ENCODE results near the gene DAGLB. TPM values are rescaled to one million over a fixed set of nuclear protein-coding genes. Genes with fewer than 3 reads are reported as not detected.

DAGLB gene
- total RNA-seq, 2 donors from 2014 or later, result 5.7 to 9.4 TPM

DNA sequence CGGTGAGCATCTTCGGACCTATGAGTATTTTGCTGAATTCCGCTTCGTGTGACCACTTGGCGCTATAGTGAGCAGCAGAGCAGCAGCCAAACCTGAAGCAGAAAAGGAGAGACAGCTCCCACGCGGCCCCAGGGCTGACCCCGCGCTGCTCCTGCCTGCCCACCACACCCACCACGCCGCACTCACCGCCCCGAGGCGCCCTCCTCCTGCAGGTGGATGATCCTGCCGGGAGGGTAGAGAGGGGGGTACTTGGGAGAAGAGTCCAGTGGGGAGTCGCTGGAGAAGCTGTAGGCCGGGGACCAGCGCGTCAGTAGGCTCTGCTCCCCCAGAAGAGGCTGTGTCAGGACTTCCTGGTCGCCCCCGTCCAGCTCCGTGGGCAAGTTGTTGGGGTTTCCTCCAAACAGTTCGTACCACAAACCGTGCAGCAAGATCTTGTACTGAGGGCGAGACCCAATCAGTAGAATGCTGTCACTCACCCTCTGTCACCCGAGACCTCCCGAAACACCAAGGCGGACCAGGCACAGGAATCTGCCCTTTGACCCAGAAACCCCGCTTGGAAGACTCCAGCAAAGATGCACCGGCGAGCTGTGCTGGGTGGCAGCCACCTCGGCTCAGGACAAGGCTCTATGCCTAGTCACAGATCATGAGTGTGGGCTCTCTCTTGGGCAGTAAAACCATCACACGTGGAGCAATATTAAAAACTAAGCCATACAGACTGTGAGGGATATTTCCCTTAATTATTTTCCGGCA is 37.6 kb downstream of the DAGLB start:
- no peaks in the 10 kb centered on the region for H3K9me3 ChIP-seq
- no peak overlapping the region for H3K4me3 ChIP-seq
- no peak for DNase-seq (ENCODE audit: low spot score)
- no peak overlapping the region for H3K27ac ChIP-seq
- TF ChIP-seq, protein P1, sequence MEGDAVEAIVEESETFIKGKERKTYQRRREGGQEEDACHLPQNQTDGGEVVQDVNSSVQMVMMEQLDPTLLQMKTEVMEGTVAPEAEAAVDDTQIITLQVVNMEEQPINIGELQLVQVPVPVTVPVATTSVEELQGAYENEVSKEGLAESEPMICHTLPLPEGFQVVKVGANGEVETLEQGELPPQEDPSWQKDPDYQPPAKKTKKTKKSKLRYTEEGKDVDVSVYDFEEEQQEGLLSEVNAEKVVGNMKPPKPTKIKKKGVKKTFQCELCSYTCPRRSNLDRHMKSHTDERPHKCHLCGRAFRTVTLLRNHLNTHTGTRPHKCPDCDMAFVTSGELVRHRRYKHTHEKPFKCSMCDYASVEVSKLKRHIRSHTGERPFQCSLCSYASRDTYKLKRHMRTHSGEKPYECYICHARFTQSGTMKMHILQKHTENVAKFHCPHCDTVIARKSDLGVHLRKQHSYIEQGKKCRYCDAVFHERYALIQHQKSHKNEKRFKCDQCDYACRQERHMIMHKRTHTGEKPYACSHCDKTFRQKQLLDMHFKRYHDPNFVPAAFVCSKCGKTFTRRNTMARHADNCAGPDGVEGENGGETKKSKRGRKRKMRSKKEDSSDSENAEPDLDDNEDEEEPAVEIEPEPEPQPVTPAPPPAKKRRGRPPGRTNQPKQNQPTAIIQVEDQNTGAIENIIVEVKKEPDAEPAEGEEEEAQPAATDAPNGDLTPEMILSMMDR (IDR thresholded peaks at IDR 0.05), result no peak
- H3K36me3 ChIP-seq, result peaks cover 92% of the 10 kb centered on the region
- H3K4me1 ChIP-seq, result no peaks in the 10 kb centered on the region
- no peaks in the 10 kb centered on the region for H3K27me3 ChIP-seq

DNA sequence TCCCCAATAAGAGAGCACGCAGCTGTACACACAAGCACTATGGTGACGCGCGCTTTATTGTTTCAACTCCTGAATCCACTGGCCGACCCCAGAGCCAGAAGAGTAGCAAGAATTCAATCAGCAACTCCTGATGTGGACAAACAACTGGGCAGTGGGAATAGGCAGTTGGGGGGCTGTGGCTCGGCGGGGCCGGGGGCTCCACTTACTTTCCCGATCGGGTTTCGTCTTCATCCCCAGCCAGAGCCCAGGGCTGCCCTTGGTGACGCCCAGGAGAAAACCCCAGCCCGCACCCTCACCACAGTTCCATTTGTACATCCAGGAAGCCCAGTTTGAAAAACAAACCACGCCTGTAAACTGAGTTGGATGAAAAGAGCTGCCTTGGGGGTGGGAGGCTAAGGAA is 38.7 kb downstream of the DAGLB start:
- TF ChIP-seq, protein P1 (IDR thresholded peaks at IDR 0.05), result no peak

DNA sequence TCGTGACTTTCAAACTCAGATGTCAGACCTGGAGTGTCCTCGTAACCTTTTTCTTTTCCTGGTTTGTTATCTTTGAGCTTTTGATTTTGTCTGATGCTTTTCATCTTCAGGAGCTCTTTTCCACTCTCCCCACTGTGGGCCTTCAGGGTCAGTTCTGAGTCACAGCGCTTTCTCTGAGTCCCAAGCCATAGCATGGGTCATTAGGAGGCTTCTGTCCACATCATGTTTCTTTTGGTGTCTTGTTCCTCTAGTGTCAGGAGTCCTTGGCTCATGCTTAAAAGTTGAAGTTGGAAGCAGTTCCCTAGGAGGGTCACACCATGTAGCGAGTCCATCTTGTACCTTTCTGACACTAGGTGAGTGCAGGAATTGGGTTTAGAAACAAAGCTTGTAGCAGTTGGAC is 40.3 kb downstream of the DAGLB start:
- Histone ChIP-seq H3K4me1 (no peaks in the 10 kb centered on the region), H3K27me3 (no peaks in the 10 kb centered on the region), H3K9me3 (no peaks in the 10 kb centered on the region), H3K27ac (no peak overlapping the region), H3K4me3 (no peak overlapping the region), H3K36me3 (peaks cover 91% of the 10 kb centered on the region)
- no peak for DNase-seq (ENCODE audit: low spot score)
- TF ChIP-seq, protein P1 (IDR thresholded peaks at IDR 0.05), result no peak

More for the DNA sequence above, 38.7 kb downstream of the DAGLB start:
- Histone ChIP-seq H3K27me3 (no peaks in the 10 kb centered on the region), H3K4me1 (no peaks in the 10 kb centered on the region), H3K27ac (no peak overlapping the region), H3K9me3 (no peaks in the 10 kb centered on the region), H3K36me3 (peaks cover 91% of the 10 kb centered on the region), H3K4me3 (no peak overlapping the region)
- DNase-seq (ENCODE audit: low spot score), result no peak

DNA sequence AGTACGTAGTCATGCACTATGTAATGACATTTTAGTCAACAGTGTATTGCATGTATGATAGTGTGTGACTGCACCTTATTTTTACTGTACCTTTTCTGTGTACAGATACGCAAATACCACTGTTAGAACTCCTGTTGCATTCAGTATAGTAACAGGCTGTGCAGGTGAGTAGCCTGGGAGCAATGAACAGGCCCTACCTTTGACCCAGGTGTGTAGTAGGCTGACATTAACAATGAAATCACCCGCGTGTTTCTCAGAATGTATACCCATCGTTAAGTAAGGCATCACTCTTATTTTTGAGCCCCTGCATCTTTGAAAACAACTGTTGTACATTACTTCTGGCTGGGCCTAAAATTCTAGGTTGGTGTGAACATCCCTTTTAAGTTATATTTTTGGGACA is 41.6 kb downstream of the DAGLB start:
- no peak overlapping the region for H3K27ac ChIP-seq
- no peaks in the 10 kb centered on the region for H3K4me1 ChIP-seq
- no peak for DNase-seq (ENCODE audit: low spot score)
- H3K9me3 ChIP-seq, result no peaks in the 10 kb centered on the region
- H3K27me3 ChIP-seq, result no peaks in the 10 kb centered on the region
- TF ChIP-seq, protein P1 (IDR thresholded peaks at IDR 0.05), result no peak
- no peak overlapping the region for H3K4me3 ChIP-seq
- H3K36me3 ChIP-seq, result peaks cover 92% of the 10 kb centered on the region

DNA sequence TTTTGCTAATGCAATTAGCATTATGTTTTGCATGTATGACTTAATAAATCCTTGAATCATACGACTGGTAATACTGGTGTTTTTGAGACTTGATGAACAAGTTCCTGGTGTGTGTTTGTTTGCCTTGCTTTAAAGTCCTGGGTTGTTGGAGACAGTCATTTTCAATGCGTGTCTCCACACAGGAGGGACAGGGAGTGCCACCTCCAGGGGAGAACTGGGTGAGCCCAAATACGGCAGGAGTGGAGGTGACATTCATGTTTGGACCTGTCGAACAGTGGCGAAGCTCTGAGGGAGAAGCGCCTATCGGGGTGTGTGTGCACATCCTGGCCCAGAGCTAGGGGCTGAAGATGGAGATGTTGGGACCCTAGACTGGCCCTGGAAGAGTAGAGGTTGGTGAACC is 43.8 kb downstream of the DAGLB start:
- TF ChIP-seq, protein P1 (IDR thresholded peaks at IDR 0.05), result no peak
- peaks cover 0 to 18% of the 10 kb centered on the region in 2 donors for H3K4me1 ChIP-seq
- no peak for DNase-seq (ENCODE audit: low spot score)
- no peaks in the 10 kb centered on the region for H3K27me3 ChIP-seq
- no peaks in the 10 kb centered on the region for H3K9me3 ChIP-seq
- peaks cover 77% of the 10 kb centered on the region for H3K36me3 ChIP-seq
- no peak overlapping the region for H3K4me3 ChIP-seq
- H3K27ac ChIP-seq, result no peak overlapping the region

DNA sequence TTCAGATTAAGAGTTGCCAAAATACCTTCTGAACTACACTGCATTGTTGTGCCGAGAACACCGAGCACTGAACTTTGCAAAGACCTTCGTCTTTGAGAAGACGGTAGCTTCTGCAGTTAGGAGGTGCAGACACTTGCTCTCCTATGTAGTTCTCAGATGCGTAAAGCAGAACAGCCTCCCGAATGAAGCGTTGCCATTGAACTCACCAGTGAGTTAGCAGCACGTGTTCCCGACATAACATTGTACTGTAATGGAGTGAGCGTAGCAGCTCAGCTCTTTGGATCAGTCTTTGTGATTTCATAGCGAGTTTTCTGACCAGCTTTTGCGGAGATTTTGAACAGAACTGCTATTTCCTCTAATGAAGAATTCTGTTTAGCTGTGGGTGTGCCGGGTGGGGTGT is 45.0 kb downstream of the DAGLB start:
- Histone ChIP-seq H3K36me3 (peaks cover 65% of the 10 kb centered on the region), H3K4me3 (no peak overlapping the region), H3K4me1 (peaks cover 0 to 29% of the 10 kb centered on the region in 2 donors), H3K9me3 (no peaks in the 10 kb centered on the region), H3K27me3 (no peaks in the 10 kb centered on the region), H3K27ac (no peak overlapping the region)
- TF ChIP-seq, protein P1 (IDR thresholded peaks at IDR 0.05), result no peak
- no peak for DNase-seq (ENCODE audit: low spot score)

All from right atrium auricular region (tissue), 2 donors.